CD4-positive, alpha-beta T cell treated with Interleukin-10 for 1 hour (primary cell): Measurements from ENCODE around the gene EML6.
"Not testable (repeated sequence)": the region's sequence is repeated elsewhere in the genome, so short reads cannot be mapped to it uniquely, and the experiment has no call there.

Experiments used
- DNase-seq: peaks from one replicate; pipeline ENCODE4 v3.0.0-alpha.2; 2020

EML6 gene

GRCh38 chr2:54723131-54723995, at the start of gene EML6:
EML6 (plus strand) TSS chr2:54723662; CDS start chr2:54725062, 1,400 bp downstream.
- DNase-seq = peak; percentile 99

GRCh38 chr2:54675281-54675680, 48.2 kb upstream of the EML6 start:
- no peak for DNase-seq

GRCh38 chr2:54675738-54676137, 47.7 kb upstream of the EML6 start:
- no peak for DNase-seq

- no peak for DNase-seq
These were observed 46.8 kb upstream of the EML6 start for GRCh38 chr2:54676656-54677055.

GRCh38 chr2:54677476-54678265, 45.8 kb upstream of the EML6 start:
- no peak for DNase-seq

GRCh38 chr2:54678719-54679118, 44.7 kb upstream of the EML6 start:
- DNase-seq = no peak

GRCh38 chr2:54680397-54681041, 42.9 kb upstream of the EML6 start:
- DNase-seq = no peak

- no peak for DNase-seq
These were observed 42.0 kb upstream of the EML6 start for GRCh38 chr2:54681416-54681815.

- DNase-seq = no peak
These were observed 39.9 kb upstream of the EML6 start for GRCh38 chr2:54683596-54683995.

GRCh38 chr2:54685263-54685775, 38.1 kb upstream of the EML6 start:
- DNase-seq = no peak

- DNase-seq = no peak
These were observed 35.8 kb upstream of the EML6 start for GRCh38 chr2:54687595-54688152.

GRCh38 chr2:54691445-54692135, 31.9 kb upstream of the EML6 start:
- no peak for DNase-seq

- no peak for DNase-seq
These were observed 30.9 kb upstream of the EML6 start for GRCh38 chr2:54692556-54692955.

- no peak for DNase-seq
These were observed 28.1 kb upstream of the EML6 start for GRCh38 chr2:54695378-54695777.

- no peak for DNase-seq
These were observed 25.5 kb upstream of the EML6 start for GRCh38 chr2:54697934-54698333.

GRCh38 chr2:54698926-54699325, 24.5 kb upstream of the EML6 start:
- not testable (repeated sequence) for DNase-seq

- DNase-seq = no peak
These were observed 23.8 kb upstream of the EML6 start for GRCh38 chr2:54699665-54700064.

- no peak for DNase-seq
These were observed 22.4 kb upstream of the EML6 start for GRCh38 chr2:54701029-54701428.

GRCh38 chr2:54704238-54704637, 19.2 kb upstream of the EML6 start:
- DNase-seq = no peak

GRCh38 chr2:54704688-54705605, 18.5 kb upstream of the EML6 start:
- peak; percentile 67 for DNase-seq

GRCh38 chr2:54706622-54707021, 16.8 kb upstream of the EML6 start:
- no peak for DNase-seq
